ENCODE measurements around the gene PHKA1.

The PHKA1 gene

GRCh38 chrX:72536542-72536941 is 177.6 kb downstream of the PHKA1 start:
- TF ChIP-seq SIN3A (IDR thresholded peaks at IDR 0.05; ENCODE audit: borderline replicate concordance, insufficient read depth, low read length), result no peak

GRCh38 chrX:72532366-72532765 is 181.7 kb downstream of the PHKA1 start:
- TF ChIP-seq POLR2AphosphoS5 (IDR thresholded peaks at IDR 0.05; ENCODE audit: low read depth, low read length) (no peak), TAF1 (IDR thresholded peaks at IDR 0.05; ENCODE audit: borderline replicate concordance, insufficient read depth, low read length) (no peak), SIN3A (IDR thresholded peaks at IDR 0.05; ENCODE audit: borderline replicate concordance, insufficient read depth, low read length) (no peak), FOXP2 (optimal IDR thresholded peaks at IDR 0.05; ENCODE audit: borderline replicate concordance, extremely low read depth, extremely low read length, insufficient read depth) (no peak)
- TF ChIP-seq, protein P1, sequence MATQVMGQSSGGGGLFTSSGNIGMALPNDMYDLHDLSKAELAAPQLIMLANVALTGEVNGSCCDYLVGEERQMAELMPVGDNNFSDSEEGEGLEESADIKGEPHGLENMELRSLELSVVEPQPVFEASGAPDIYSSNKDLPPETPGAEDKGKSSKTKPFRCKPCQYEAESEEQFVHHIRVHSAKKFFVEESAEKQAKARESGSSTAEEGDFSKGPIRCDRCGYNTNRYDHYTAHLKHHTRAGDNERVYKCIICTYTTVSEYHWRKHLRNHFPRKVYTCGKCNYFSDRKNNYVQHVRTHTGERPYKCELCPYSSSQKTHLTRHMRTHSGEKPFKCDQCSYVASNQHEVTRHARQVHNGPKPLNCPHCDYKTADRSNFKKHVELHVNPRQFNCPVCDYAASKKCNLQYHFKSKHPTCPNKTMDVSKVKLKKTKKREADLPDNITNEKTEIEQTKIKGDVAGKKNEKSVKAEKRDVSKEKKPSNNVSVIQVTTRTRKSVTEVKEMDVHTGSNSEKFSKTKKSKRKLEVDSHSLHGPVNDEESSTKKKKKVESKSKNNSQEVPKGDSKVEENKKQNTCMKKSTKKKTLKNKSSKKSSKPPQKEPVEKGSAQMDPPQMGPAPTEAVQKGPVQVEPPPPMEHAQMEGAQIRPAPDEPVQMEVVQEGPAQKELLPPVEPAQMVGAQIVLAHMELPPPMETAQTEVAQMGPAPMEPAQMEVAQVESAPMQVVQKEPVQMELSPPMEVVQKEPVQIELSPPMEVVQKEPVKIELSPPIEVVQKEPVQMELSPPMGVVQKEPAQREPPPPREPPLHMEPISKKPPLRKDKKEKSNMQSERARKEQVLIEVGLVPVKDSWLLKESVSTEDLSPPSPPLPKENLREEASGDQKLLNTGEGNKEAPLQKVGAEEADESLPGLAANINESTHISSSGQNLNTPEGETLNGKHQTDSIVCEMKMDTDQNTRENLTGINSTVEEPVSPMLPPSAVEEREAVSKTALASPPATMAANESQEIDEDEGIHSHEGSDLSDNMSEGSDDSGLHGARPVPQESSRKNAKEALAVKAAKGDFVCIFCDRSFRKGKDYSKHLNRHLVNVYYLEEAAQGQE (IDR thresholded peaks at IDR 0.05; ENCODE audit: insufficient read depth in 1 of 2, low read depth in 2 of 2, low read length in 2 of 2), result no peak

Measured in PFSK-1 (cell line).